H1 (cell line): ENCODE data around the gene B4GALNT3. TPM values are rescaled to one million over a fixed set of nuclear protein-coding genes. Genes with fewer than 3 reads are reported as not detected.

Experiments used
- CTCF ChIA-PET: fragments of 300-600 bp; sonication (Branson Sonifier 250); formaldehyde crosslinking; loops from one replicate; lab custom pipeline; 2021; ENCODE audit not compliant: partially characterized antibody; lab: Charles Lee
- POLR2A ChIA-PET: fragments of 300-600 bp; sonication (Branson Sonifier 250); formaldehyde crosslinking; loops from one replicate; lab custom pipeline; 2021; ENCODE audit warnings: inconsistent platforms; ENCODE audit not compliant: partially characterized antibody; lab: Charles Lee
- DNase-seq, 2 experiments: peaks; one replicate each; pipeline versions ENCODE4 v3.0.0 to v3.0.0-alpha.2; 2010 to 2022; ENCODE audit warnings: low spot score in 2 of 2, low read depth in 1 of 2, mixed read lengths in 1 of 2
- FAIRE-seq: peaks from 2 replicates; lab custom pipeline; 2011; peaks lifted over from hg19 to GRCh38; lab: Jason Lieb, UNC
- H2AFZ ChIP-seq: 2 replicates; pipeline ENCODE4 v1.8.1; 2012; ENCODE audit warnings: low read length, inconsistent platforms
- H2AK5ac ChIP-seq: 2 replicates; pipeline ENCODE4 v1.6.1; 2013; ENCODE audit warnings: low read depth, low read length
- H2BK120ac ChIP-seq: replicated peaks from 2 replicates; pipeline ENCODE3; 2013; ENCODE audit warnings: low read depth, low read length, inconsistent platforms
- H2BK12ac ChIP-seq: 2 replicates; pipeline ENCODE4 v1.6.1; 2013; ENCODE audit warnings: low read depth, low read length
- H2BK15ac ChIP-seq: 2 replicates; pipeline ENCODE4 v1.6.1; 2013; ENCODE audit warnings: low read length
- H2BK20ac ChIP-seq: 2 replicates; pipeline ENCODE4 v1.6.1; 2013; ENCODE audit warnings: low read length
- H2BK5ac ChIP-seq: 2 replicates; pipeline ENCODE4 v1.6.1; 2013; ENCODE audit warnings: low read depth, low read length
- H3K14ac ChIP-seq: 2 replicates; pipeline ENCODE4 v1.6.1; 2013; ENCODE audit warnings: inconsistent platforms; ENCODE audit not compliant: insufficient read length
- H3K18ac ChIP-seq: 2 replicates; pipeline ENCODE4 v1.6.1; 2013; ENCODE audit warnings: low read length; ENCODE audit errors: extremely low read depth
- H3K23ac ChIP-seq: 2 replicates; pipeline ENCODE4 v1.6.1; 2013; ENCODE audit warnings: inconsistent platforms; ENCODE audit not compliant: insufficient read length
- H3K23me2 ChIP-seq: 2 replicates; pipeline ENCODE4 v1.6.1; 2013; ENCODE audit warnings: low read depth, low read length
- H3K27ac ChIP-seq: 2 replicates; pipeline ENCODE4 v1.6.1; 2011; ENCODE audit warnings: low read depth, low read length, inconsistent platforms
- H3K27me3 ChIP-seq, 4 experiments: replicated peaks in 1 of 4; 1 replicate in 1 of 4; 2 replicates in 3 of 4; pipeline versions ENCODE4 v1.6.1 to v1.8.1; 2011 to 2013; ENCODE audit warnings: low read length in 3 of 4, mild to moderate bottlenecking in 3 of 4, inconsistent platforms in 2 of 4, mixed read lengths in 2 of 4, moderate library complexity in 1 of 4; ENCODE audit not compliant: control insufficient read depth in 3 of 4, insufficient read depth in 3 of 4; ENCODE audit errors: extremely low read depth in 1 of 4
- H3K36me3 ChIP-seq, 4 experiments: 2 replicates each; pipeline versions ENCODE4 v1.6.1 to v1.8.1; 2011 to 2013; ENCODE audit warnings: mild to moderate bottlenecking in 4 of 4, low read length in 3 of 4, moderate library complexity in 2 of 4, control low read depth in 1 of 4, inconsistent platforms in 1 of 4; ENCODE audit not compliant: insufficient read depth in 4 of 4, control insufficient read depth in 2 of 4
- H3K4ac ChIP-seq: replicated peaks from 2 replicates; pipeline ENCODE3; 2013; ENCODE audit warnings: low read length, low read depth, mixed read lengths, inconsistent platforms; ENCODE audit not compliant: insufficient read length
- H3K4me1 ChIP-seq, 4 experiments: replicated peaks in 1 of 4; 1 replicate in 1 of 4; 2 replicates in 3 of 4; pipeline versions ENCODE4 v1.6.1 to v1.8.1; 2011 to 2013; ENCODE audit warnings: low read length in 3 of 4, inconsistent platforms in 2 of 4, mixed read lengths in 1 of 4; ENCODE audit not compliant: insufficient read depth in 4 of 4, control insufficient read depth in 3 of 4
- H3K4me2 ChIP-seq, 2 experiments: 2 replicates each; pipeline versions ENCODE4 v1.6.1 to v1.8.1; 2011 to 2013; ENCODE audit warnings: low read depth in 2 of 2, low read length in 2 of 2, control low read depth in 1 of 2, inconsistent platforms in 1 of 2, mild to moderate bottlenecking in 1 of 2; ENCODE audit not compliant: insufficient read depth in 1 of 2
- H3K4me3 ChIP-seq, 4 experiments: fragments of 200-600, 300-600 bp in 1 of 4; sonication (generic), shearing (Covaris generic), sonication (Bioruptor Twin) in 1 of 4; 2 replicates each; pipeline versions ENCODE4 v1.5.1 to v1.8.1; 2011 to 2016; ENCODE audit warnings: low read length in 4 of 4, low read depth in 3 of 4, control low read depth in 2 of 4, inconsistent platforms in 2 of 4, mild to moderate bottlenecking in 2 of 4, mixed read lengths in 1 of 4, moderate library complexity in 1 of 4; ENCODE audit not compliant: insufficient read depth in 2 of 4; ENCODE audit errors: extremely low read depth in 1 of 4
- H3K56ac ChIP-seq: replicated peaks from 2 replicates; pipeline ENCODE3; 2013; ENCODE audit warnings: low read depth, mild to moderate bottlenecking, mixed read lengths, low read length, inconsistent platforms; ENCODE audit not compliant: insufficient read length
- H3K79me1 ChIP-seq: 2 replicates; pipeline ENCODE4 v1.6.1; 2013; ENCODE audit warnings: low read depth, low read length, control low read depth
- H3K79me2 ChIP-seq, 2 experiments: 2 replicates each; pipeline versions ENCODE4 v1.6.1 to v1.8.1; 2012 to 2013; ENCODE audit warnings: low read length in 2 of 2, mild to moderate bottlenecking in 2 of 2, inconsistent platforms in 1 of 2; ENCODE audit not compliant: insufficient read depth in 2 of 2, control insufficient read depth in 1 of 2
- H3K9ac ChIP-seq, 4 experiments: replicated peaks in 1 of 4; 1 replicate in 1 of 4; 2 replicates in 3 of 4; pipeline versions ENCODE4 v1.6.1 to v1.8.1; 2011 to 2013; ENCODE audit warnings: low read depth in 3 of 4, low read length in 3 of 4, control low read depth in 2 of 4, mild to moderate bottlenecking in 2 of 4, moderate library complexity in 2 of 4, inconsistent platforms in 1 of 4; ENCODE audit errors: extremely low read depth in 1 of 4
- H3K9me3 ChIP-seq, 2 experiments: 2 replicates each; pipeline versions ENCODE4 v1.6.1 to v1.8.1; 2012 to 2013; ENCODE audit warnings: mild to moderate bottlenecking in 2 of 2, moderate library complexity in 2 of 2, control low read depth in 1 of 2, inconsistent platforms in 1 of 2, low read depth in 1 of 2, low read length in 1 of 2, mixed read lengths in 1 of 2; ENCODE audit not compliant: insufficient read depth in 2 of 2
- H4K20me1 ChIP-seq, 2 experiments: replicated peaks in 1 of 2; 2 replicates each; pipeline versions ENCODE3 to v1.8.1; 2011 to 2013; ENCODE audit warnings: inconsistent platforms in 2 of 2, low read length in 2 of 2, mild to moderate bottlenecking in 1 of 2; ENCODE audit not compliant: insufficient read depth in 2 of 2, control insufficient read depth in 1 of 2
- H4K5ac ChIP-seq: 2 replicates; pipeline ENCODE4 v1.6.1; 2013; ENCODE audit warnings: low read length, low read depth, mixed read lengths, inconsistent platforms; ENCODE audit not compliant: insufficient read length
- H4K8ac ChIP-seq: 2 replicates; pipeline ENCODE4 v1.8.0; 2013; ENCODE audit warnings: mild to moderate bottlenecking, moderate library complexity, low read length, inconsistent platforms; ENCODE audit not compliant: insufficient read depth; ENCODE audit errors: extremely low read depth
- H4K91ac ChIP-seq: replicated peaks from 2 replicates; pipeline ENCODE3; 2013; ENCODE audit warnings: low read length, mixed read lengths, inconsistent platforms; ENCODE audit not compliant: insufficient read length
- BCL11A ChIP-seq, 2 experiments: IDR thresholded peaks; one replicate each; pipeline ENCODE4 v1.6.1; 2011; ENCODE audit warnings: low read depth in 2 of 2, low read length in 2 of 2, mild to moderate bottlenecking in 2 of 2
- CBX8 ChIP-seq: fragments of 300-800, 300-1000 bp; sonication (generic); IDR thresholded peaks from 2 replicates; pipeline ENCODE4 v1.7.1; 2016; ENCODE audit warnings: low read depth, low read length, borderline replicate concordance
- CEBPB ChIP-seq: IDR thresholded peaks from 2 replicates; pipeline ENCODE4 v1.6.1; 2012; ENCODE audit warnings: low read depth, low read length
- CHD1 ChIP-seq: IDR thresholded peaks from 2 replicates; pipeline ENCODE4 v1.6.1; 2012; ENCODE audit warnings: low read depth, low read length, improper control_type of control experiment
- E2F6 ChIP-seq: IDR thresholded peaks from 2 replicates; pipeline ENCODE4 v1.6.1; 2012; ENCODE audit warnings: inconsistent platforms
- FOSL1 ChIP-seq: IDR thresholded peaks from 2 replicates; pipeline ENCODE4 v1.6.1; 2011; ENCODE audit warnings: mild to moderate bottlenecking, low read depth, low read length, moderate library complexity; ENCODE audit not compliant: insufficient read depth
- KDM1A ChIP-seq: fragments of 200-600, 300-600 bp; sonication (generic); IDR thresholded peaks from 2 replicates; pipeline ENCODE4 v1.7.1; 2016; ENCODE audit warnings: mild to moderate bottlenecking, low read length, borderline replicate concordance
- MAX ChIP-seq: IDR thresholded peaks from 2 replicates; pipeline ENCODE4 v1.6.1; 2012; ENCODE audit warnings: inconsistent platforms
- POLR2AphosphoS5 ChIP-seq: IDR thresholded peaks from 2 replicates; pipeline ENCODE4 v1.6.1; 2011; ENCODE audit warnings: low read depth, low read length
- RAD21 ChIP-seq, 2 experiments: IDR thresholded peaks in 1 of 2; conservative IDR thresholded peaks in 1 of 2; 2 replicates each; pipeline ENCODE4 v1.6.1; 2011; ENCODE audit warnings: low read depth in 2 of 2, low read length in 2 of 2, improper control_type of control experiment in 1 of 2, inconsistent platforms in 1 of 2, mild to moderate bottlenecking in 1 of 2, moderate library complexity in 1 of 2
- SUZ12 ChIP-seq: fragments of 200-600 bp; sonication (generic); IDR thresholded peaks from 2 replicates; pipeline ENCODE4 v1.6.1; 2012; ENCODE audit warnings: mild to moderate bottlenecking, inconsistent platforms, low read length, moderate library complexity, mixed read lengths
- USF2 ChIP-seq: IDR thresholded peaks from 2 replicates; pipeline ENCODE4 v1.6.1; 2011; ENCODE audit warnings: low read length, improper control_type of control experiment
- ZNF274 ChIP-seq: IDR thresholded peaks from 2 replicates; pipeline ENCODE4 v1.7.0; 2012; ENCODE audit warnings: low read length, borderline replicate concordance; ENCODE audit errors: extremely low read depth
- WGBS, 2 experiments: shearing (Covaris generic) in 1 of 2; methylation state at CpG; one replicate each; pipeline versions ENCODE4 v1.1.6 to v1.1.7; 2013 to 2015; ENCODE audit warnings: low lambda C conversion rate in 2 of 2, mixed read lengths in 2 of 2, inconsistent platforms in 1 of 2, low coverage in 1 of 2, missing lambda C conversion rate in 1 of 2; ENCODE audit not compliant: insufficient replicate concordance in 2 of 2, insufficient coverage in 1 of 2, insufficient read length in 1 of 2; ENCODE audit errors: extremely low coverage in 1 of 2, missing lambda C conversion rate in 1 of 2; 5-methylcytosine and 5-hydroxymethylcytosine counted together
- polyA plus RNA-seq, 7 experiments: library from polyadenylated mRNA; depleted of rRNA in 3 of 7; stranded (reverse) in 5 of 7; unstranded in 2 of 7; fragments of >200 nt in 5 of 7; fragments of 200-250 nt in 2 of 7; gene quantifications; 1 replicate in 5 of 7; 2 replicates in 1 of 7; 4 replicates in 1 of 7; pipeline versions ENCODE4 v1.2.1 to v1.2.3, GENCODE V29; 2011 to 2013; ENCODE audit warnings: missing spikeins in 2 of 7, mixed read lengths in 2 of 7
- total RNA-seq: library from RNA; stranded (reverse); fragmentation: NEBNext Ultra II Directional; extraction: Animal tissue kit (Norgen Biotek cat#: 25700); gene quantifications from 2 replicates; pipeline ENCODE4 v1.2.1, GENCODE V29; 2021

Gene B4GALNT3
- total and polyA plus RNA-seq, 2 of the 8 experiments (the other 6 are each of a cell fraction or from before 2014, with no cell fraction given): 12.5 to 20.3 TPM

GRCh38 chr12:513446-513845, 53.7 kb downstream of the B4GALNT3 start:
- no peaks in the 10 kb centered on the region for H4K20me1 ChIP-seq

More at GRCh38 chr12:513446-513845, 53.7 kb downstream of the B4GALNT3 start:
- ChIA-PET POLR2A (no interaction called here), CTCF (no interaction called here)
- TF ChIP-seq MAX (no peak), KDM1A (no peak), CBX8 (no peak), POLR2AphosphoS5 (no peak), ZNF274 (no peak), E2F6 (no peak), BCL11A (IDR thresholded peaks at IDR 0.05; ENCODE audit: low read depth in 2 of 2, low read length in 2 of 2) (no peak), USF2 (no peak), CHD1 (no peak), FOSL1 (no peak), SUZ12 (no peak), CEBPB (no peak), RAD21 (IDR thresholded peaks at IDR 0.05 in 1 of 2, conservative IDR thresholded peaks at IDR 0.05 in 1 of 2; ENCODE audit: low read depth in 2 of 2, low read length in 2 of 2) (no peak)
- Histone ChIP-seq H2BK12ac (no peak overlapping the region), H3K4me2 (no peak overlapping the region), H4K91ac (no peak overlapping the region), H3K4me1 (peaks cover 10 to 20% (median 15%) of the 10 kb centered on the region in 4 experiments), H2BK20ac (no peak overlapping the region), H2AK5ac (no peak overlapping the region), H3K79me1 (no peaks in the 10 kb centered on the region), H3K9ac (no peak overlapping the region), H3K4ac (no peak overlapping the region), H4K5ac (no peak overlapping the region), H3K27ac (no peak overlapping the region), H2BK120ac (no peak overlapping the region), H3K36me3 (no peaks in the 10 kb centered on the region), H3K79me2 (no peaks in the 10 kb centered on the region), H3K56ac (no peak overlapping the region), H2BK5ac (no peak overlapping the region), H3K23me2 (peaks cover 4% of the 10 kb centered on the region; the same call in 1 of the 2 replicates), H2AFZ (no peak overlapping the region), H3K18ac (no peak overlapping the region), H4K8ac (no peak overlapping the region), H2BK15ac (no peak overlapping the region), H3K14ac (no peak overlapping the region), H3K27me3 (no peaks in the 10 kb centered on the region), H3K4me3 (no peak overlapping the region), H3K23ac (no peak overlapping the region), H3K9me3 (no peaks in the 10 kb centered on the region)
- WGBS, 2 experiments: 88% methylated on average over 7 of the region's 7 CpGs; no CpG with 5 or more reads in 1 of the 2 experiments
- DNase-seq (no peak), FAIRE-seq (no peak)
